Measurements from ENCODE around the gene STIMATE.

The STIMATE gene

DNA sequence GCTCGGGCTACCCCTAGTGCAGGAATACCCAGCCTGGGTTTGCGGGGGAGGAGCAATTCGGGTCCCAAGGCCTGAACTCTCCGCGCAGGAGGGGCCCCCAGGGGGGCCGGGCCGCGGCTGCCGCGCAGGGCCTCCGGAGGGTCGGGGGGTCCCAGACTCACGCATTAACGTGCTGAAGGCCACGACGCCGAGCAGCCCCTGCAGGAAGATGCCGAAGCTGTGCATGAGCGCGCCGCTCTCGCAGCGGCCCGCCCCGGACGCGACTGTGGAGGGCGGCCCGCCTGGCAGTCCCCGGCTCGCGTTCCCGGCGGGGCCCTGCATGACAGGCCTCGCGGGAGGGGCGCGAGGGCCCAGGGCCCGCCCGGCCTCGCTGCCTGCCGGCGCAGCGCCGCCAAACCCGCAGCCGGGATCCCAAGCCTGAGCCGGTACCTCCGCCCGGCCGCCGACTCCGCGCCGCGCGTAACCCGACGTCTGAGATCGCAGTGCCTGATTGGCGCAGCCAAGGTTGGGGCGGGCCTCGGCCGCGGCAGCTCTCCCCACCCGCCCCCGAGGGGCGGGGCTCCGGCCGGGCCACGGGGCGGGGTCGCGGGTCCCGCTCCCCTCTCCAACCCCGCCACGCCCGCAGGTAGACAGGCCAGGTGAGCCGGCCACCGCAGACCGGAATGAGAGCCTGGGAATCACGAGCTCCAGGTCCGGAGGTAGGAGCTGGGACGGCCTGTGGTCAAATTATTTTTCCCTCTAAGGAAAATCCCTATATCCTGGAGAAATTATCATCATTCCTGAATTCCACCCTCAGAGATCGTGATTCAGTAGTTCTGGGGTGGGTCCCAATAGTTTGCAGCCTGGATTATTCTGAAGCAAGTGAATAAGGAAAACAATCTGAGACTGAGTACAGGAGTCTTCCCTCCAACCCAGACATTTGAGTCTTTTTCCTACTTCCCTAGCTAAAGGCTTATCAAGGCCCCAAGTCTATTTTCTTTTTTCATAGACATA lies at the start of gene STIMATE:
Gene STIMATE, minus strand, starts transcription at position 419 of the 993 bp plus-strand sequence. Its CDS starts 98 bp downstream, at position 321.
- peak; percentile 91 for DNase-seq (ENCODE audit: low spot score)

GRCh38 chr3:52939600-52939999 lies 42.3 kb upstream of the STIMATE start:
- DNase-seq (ENCODE audit: low spot score) = no peak

DNA sequence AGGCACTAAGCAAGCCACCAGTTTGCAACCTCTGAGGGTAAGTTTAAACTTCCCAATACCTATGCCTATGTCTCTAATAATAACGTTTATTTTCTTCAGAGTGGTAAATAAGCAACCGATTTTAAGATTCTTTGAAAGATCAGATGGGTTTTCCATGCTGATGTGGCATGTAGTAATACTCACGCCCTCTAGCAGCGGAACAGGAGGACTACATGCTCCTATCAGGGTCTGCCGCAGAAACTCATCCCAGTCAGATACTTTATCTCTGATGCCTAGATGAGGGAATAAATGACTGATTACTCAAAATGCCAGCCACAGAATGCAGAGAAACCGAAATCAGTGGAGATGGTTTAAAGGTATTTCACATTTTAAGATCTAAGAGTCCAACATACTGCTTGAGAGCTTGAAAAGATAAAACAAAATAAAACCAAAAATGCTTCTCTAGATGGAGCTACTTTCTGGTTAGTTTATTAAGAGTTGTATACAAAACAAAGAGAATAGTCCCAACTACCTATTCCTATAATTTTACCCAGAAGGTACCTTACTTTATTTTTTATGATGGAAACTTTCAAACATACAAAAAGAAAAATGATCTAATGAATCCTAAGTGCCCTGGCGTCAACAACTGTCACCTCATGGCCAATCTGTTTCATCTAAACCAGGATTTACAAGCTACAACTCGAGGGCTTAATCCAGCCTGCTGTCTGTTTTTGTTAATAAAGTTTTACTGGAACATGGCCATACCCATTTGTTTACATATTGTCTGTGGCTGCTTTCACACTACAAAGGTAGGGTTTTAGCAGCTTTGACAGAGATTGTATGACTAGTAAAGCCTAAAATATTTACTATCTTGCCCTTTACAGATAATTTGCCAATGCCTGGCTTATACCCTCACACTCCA lies 37.5 kb upstream of the STIMATE start:
- peak; percentile 74 for DNase-seq (ENCODE audit: low spot score)

GRCh38 chr3:52931889-52932288 lies 34.5 kb upstream of the STIMATE start:
- no peak for DNase-seq (ENCODE audit: low spot score)

GRCh38 chr3:52931328-52931727 lies 34.0 kb upstream of the STIMATE start:
- no peak for DNase-seq (ENCODE audit: low spot score)

GRCh38 chr3:52930748-52931147 lies 33.4 kb upstream of the STIMATE start:
- no peak for DNase-seq (ENCODE audit: low spot score)

DNA sequence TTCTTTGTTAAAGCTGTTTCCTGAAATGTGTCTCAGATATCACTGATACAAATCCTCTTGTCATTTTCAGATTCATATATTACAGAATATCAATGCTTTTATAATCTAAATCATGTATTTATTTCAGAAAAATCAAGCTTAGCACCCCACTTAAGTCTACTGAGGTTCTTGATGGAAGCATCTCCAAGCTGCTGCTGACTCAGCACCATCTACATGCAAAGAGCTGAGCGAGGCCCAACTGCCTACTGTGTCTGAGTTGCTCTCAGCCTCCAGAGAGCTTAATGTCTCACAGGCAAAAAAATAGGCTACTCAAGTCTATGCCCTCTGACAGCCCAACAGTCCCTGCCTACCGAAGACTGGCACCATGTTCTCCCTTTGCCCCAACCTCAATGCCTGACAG lies 29.2 kb upstream of the STIMATE start:
- DNase-seq (ENCODE audit: low spot score) = no peak

DNA sequence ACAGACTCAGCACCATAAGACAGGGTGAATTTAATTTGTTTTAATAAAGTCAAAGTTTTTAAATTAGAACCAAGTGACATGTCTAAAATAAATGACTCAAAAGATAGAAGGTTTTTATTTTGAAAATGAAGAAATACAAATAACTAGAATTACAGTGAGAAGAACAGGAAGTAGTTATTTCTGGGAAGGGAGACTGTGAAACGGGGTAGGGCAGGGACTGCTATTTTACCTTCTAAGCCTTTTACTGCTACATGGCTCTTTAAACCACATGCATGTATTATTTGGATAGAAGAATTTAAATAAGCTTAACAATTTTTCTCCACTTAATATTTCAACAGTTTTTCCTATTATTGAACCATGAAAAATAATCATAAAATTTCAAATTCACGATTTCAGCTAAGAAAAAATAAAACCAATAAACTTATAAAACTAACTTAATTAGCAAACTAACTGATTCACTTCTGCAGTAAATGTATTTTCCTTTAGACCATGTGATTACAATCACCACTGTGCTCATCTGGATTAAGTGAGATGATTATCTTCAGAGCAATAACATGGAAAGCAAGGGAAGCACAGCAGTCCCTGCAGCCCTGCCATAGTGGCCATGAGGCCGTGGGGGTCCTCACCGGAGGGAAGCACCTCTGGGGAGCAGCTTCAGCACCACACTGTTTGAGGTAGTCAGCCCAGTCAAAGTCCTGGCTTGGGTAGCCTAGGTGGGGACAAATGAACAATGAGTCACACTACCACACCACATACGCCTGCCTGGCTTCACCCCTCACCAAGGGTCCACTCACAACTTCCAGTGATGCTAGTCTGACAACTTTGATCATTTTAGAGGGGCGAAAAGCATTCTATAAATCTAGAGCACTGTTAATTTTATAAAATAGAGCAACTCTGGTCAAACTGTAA lies 28.3 kb upstream of the STIMATE start:
- no peak for DNase-seq (ENCODE audit: low spot score)

- DNase-seq (ENCODE audit: low spot score) = no peak
Measured at GRCh38 chr3:52923963-52924362, 26.6 kb upstream of the STIMATE start.

DNA sequence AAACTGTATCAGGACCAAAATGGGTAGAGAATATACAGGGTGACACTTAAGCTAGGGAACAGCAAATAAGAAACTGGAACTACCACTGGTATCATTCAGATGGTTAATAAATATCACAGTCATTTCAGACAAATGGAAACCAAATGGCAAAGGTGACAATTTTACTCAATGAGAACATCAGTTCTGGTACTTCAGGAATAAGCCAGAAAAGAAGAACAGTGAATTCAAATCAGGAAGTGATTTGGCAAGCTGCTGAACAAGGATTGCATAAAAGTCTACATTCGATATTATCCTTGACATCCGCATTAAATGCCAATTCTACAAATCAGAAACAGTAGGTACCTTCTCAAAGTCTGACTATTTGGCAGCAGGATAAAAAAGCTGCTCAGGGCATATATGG lies 23.5 kb upstream of the STIMATE start:
- DNase-seq (ENCODE audit: low spot score) = no peak

DNA sequence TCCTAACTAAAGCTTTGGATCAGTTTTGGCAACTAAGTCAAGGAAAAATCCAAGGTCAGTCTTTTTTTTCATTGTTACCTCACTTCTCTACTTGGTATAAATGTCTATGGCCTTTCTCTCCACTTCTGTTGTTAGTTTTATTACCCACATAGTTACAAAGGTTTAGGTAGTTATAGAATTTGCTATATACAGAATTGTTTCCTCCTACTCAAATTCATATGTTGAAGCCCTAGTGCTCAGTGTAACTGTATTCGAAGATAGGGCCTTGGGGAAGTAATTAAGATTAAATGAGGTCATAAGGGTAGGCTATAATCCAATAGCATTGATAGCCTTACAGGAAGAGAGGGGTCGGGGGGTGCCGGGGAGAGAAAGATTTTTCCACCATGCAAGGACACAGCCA lies 19.7 kb upstream of the STIMATE start:
- no peak for DNase-seq (ENCODE audit: low spot score)

GRCh38 chr3:52915294-52915693 lies 17.9 kb upstream of the STIMATE start:
- no peak for DNase-seq (ENCODE audit: low spot score)

DNA sequence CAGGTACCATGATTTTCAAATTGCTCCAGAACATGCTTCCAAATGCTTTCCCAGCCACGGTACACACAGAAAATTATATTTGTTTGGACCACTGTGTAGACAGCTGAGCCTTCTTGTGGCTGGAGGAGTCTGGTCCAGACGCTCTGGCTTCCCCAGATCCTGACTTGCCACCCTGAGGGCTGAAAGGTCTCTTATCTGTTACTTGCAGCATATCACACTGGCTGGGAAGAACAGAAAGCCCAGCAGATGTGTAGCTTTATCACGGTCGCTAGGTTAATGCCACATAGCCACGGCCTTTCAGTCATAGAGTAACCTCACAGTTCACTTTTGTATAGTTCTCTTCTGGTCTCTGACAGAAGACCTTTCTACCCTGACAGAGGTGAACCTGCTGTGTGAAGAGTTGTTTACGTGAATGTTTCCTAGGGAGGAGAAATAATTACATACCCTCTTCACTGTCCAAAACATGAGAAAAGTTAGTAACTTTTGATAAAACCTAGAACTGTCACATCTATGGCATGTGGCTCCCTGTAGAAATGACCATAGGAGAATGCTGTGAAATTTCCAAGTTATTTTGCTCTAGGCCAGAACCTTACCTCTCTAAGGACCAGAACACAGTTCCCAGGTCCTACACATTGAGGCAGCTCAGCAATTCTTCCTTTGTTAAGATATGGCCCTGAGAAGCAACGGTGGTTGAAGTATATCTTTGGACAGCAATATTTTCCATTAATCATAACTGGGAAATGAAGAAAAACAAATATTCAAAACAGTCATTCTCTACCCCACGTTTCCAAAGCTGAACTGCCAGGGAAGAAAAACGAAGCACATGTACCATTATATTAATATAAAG lies 15.8 kb upstream of the STIMATE start:
- no peak for DNase-seq (ENCODE audit: low spot score)

- DNase-seq (ENCODE audit: low spot score) = no peak
Measured at GRCh38 chr3:52910823-52911222, 13.5 kb upstream of the STIMATE start.

DNA sequence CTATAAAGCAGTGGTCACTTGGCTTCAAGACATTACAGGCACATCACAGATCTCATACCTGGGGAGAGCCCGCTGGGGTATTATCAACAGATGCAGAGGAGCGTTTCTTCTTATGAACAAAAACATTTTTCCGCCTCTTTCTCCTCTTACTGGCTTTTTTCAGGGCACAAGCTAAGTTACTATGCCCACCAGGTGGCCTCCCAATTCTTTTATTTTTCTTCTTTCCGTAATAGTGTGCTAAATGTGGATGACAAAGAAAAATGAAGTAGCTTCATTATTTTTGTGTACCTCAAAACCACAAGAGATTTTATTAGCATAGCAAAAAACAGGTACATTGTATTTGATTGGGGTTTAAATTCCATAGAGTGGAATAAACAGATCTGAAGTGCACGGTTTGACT lies 10.1 kb upstream of the STIMATE start:
- DNase-seq (ENCODE audit: low spot score) = no peak

DNA sequence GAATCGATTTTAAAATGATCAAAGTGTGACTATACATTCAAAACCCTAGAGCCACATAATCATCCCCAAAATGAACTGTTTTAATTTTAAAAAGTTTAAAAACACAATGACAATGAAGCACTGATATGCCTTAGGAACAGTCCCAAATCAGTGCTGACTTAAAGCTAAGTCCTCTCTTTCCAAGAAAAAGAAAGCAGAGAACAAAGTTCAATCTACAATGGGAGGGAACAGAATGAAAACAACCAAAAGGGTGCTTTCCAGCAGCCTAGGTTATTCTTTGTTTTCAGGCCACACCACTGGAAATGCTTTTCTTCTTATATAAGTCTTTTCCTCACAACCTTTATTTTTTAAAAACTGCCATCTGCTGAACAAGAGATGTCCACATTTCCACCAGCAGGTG lies 7.2 kb upstream of the STIMATE start:
- DNase-seq (ENCODE audit: low spot score) = no peak

DNA sequence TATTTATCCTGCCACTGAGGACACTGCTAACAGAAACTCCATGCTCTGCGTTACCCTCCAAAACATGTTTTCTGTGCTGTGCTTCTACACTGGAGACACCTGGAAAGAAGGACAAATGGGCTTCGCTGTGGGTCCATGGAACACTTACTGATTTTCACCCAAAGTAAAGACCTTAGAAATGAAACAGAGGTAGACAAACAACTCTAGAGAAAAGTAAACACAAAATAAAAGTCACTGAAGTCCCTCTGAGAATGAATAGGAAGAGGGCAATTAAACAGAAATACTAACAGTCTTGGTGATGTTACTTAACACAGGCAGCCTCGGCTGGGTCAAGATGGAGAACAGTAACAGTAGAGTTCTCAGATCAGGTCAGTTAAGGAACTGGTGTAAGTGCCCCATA lies 6.7 kb upstream of the STIMATE start:
- no peak for DNase-seq (ENCODE audit: low spot score)

- DNase-seq (ENCODE audit: low spot score) = peak; percentile 34
Measured at GRCh38 chr3:52896613-52897012, 735 bp downstream of the STIMATE start.

- no peak for DNase-seq (ENCODE audit: low spot score)
Measured at GRCh38 chr3:52896151-52896550, 1.2 kb downstream of the STIMATE start.

DNA sequence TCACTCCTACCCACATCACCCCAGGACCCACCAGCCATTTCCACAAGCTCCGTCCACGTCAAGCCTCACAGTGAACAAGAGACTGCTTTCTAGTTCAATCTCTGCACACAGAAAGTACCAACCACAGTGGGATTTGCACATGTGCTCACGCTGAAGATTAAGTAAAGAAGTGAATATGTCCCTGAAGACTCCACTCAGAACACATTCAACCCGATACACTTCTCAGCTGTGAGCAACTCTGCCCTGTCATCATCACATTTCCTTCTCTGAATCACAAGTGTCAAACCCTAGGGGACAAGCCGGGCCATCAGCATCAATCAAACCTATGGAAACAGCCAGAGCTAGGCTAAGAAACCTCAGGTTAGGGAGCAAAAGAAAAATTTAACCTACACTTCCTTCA lies 1.9 kb downstream of the STIMATE start:
- no peak for DNase-seq (ENCODE audit: low spot score)

GRCh38 chr3:52894756-52895155 lies 2.6 kb downstream of the STIMATE start:
- no peak for DNase-seq (ENCODE audit: low spot score)

Measured in COLO829 (cell line).